ENCODE results near the gene GSAP.

GRCh38 chr7:77434570-77435275 is 18.6 kb upstream of the GSAP start:
- no peak for TF ChIP-seq CTCF (IDR thresholded peaks at IDR 0.05)
- no peak for TF ChIP-seq POLR2A (IDR thresholded peaks at IDR 0.05)

Measured in lower leg skin (tissue), 3 donors.